Right cardiac atrium (tissue), 5 donors: ENCODE results near the gene SEZ6L. TPM values are rescaled to one million over a fixed set of nuclear protein-coding genes. Genes with fewer than 3 reads are reported as not detected.

Experiments
- ATAC-seq, 2 donors: fragments of 200-7000 bp; cut with Tn5 transposase; one replicate each; pipeline versions ENCODE4 v1.8.0 to v1.9.1; 2020; ENCODE audit warnings: moderate library complexity in 2 of 2, mild to moderate bottlenecking in 1 of 2
- DNase-seq, 3 donors: peaks; one replicate each; pipeline ENCODE4 v3.0.0-alpha.2; 2020
- H3K27ac ChIP-seq: one replicate; pipeline ENCODE4 v1.5.1; 2013; ENCODE audit warnings: mild to moderate bottlenecking, low read length, control low read depth, moderate library complexity
- H3K27me3 ChIP-seq: one replicate; pipeline ENCODE4 v1.6.1; 2013; ENCODE audit not compliant: control insufficient read depth, insufficient read depth
- H3K4me1 ChIP-seq: one replicate; pipeline ENCODE4 v1.6.1; 2013; ENCODE audit warnings: low read length; ENCODE audit not compliant: control insufficient read depth, insufficient read depth
- H3K4me3 ChIP-seq: one replicate; pipeline ENCODE4 v1.5.1; 2013; ENCODE audit warnings: low read length, control low read depth
- H3K9me3 ChIP-seq: one replicate; pipeline ENCODE4 v1.6.1; 2013; ENCODE audit warnings: low read length; ENCODE audit not compliant: control insufficient read depth
- WGBS: extraction: QIAGEN DNeasy Blood & Tissue Kit; methylation state at CpG from one replicate; pipeline ENCODE4 v1.1.7; 2013; 5-methylcytosine and 5-hydroxymethylcytosine counted together
- intact Hi-C, 4 donors: fragments of 100-400 bp; cut with DNase I; formaldehyde crosslinking; loops; one replicate each; pipeline versions ENCODE4 v1.11.0 to v1.14.0; 2022 to 2023
- polyA plus RNA-seq: library from polyadenylated mRNA; stranded (reverse); fragments of 200-250 nt; gene quantifications from one replicate; pipeline ENCODE4 v1.2.3, GENCODE V29; 2013
- total RNA-seq, 4 donors: library from RNA; stranded (reverse); fragmentation: NEBNext Ultra II Directional; extraction: Animal tissue kit (Norgen Biotek cat#: 25700); gene quantifications; one replicate each; pipeline ENCODE4 v1.2.1, GENCODE V29; 2021
- donor health status: healthy with polysubstance abuse.
- donor health status: DM: no; HTN: yes; CAD: no.
- donor health status: DM: no; HTN: no; CAD: no.
- donor health status: DM: no; HTN: yes; CAD: no; lungs with severe emphysema.
- donor health status: DM: yes; HTN: yes; CAD: no.

The SEZ6L gene
- total and polyA plus RNA-seq, 5 donors: 0.11 to 0.40 (median 0.26) TPM

DNA sequence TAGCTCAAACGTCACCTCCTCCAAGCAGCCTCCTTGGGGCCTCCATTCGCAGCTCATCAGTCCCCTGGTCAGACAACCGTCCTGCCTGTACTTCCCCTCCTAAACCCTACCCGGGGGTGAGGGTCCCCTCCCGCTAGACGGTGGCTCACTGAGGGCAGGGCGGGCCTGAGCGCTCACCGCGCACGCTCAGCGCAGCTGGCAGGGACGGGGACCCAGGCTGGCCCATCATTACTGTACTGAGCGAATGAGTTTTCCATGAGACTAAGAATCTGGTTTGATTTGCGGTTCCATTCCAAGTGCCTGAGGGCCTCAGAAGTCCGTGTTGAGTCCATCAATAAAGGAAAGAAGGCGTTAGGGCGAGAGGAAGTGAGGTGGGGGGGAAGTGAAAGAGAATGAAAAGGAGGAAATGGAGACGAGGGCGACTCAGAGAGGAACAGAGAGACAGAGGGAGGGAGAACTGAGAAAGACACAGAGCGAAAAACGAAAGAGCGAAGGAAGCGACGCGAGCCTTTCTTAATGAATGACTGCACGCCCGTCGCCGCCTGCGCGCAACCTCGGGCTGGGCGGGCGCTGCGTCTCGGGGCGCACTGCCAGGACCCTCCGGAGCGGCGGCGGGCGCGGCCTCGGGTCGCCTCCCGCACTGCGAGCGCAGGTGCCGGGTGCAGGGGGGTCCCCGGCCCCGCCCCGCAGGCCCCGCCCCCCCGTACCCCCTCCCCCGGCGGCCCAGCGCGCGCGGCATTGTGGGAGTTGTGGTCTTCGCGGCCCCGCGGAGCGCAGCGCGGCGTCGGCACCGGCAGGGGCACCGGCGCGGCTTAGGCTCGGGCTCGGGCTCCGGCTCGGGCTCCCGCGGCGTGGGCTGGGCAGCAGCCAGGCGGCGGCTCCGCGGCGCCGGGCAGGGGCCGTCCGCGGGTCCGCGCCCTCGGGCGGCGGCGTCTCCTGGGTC lies 259.5 kb downstream of the SEZ6L start, which contains the start of gene ASPHD2:
Gene ASPHD2, plus strand, starts transcription at position 746 of the 943 bp plus-strand sequence. CDS start 4,356 bp downstream, outside the sequence.
- no peak within 1 kb of the TSS for H3K27ac ChIP-seq
- ATAC-seq: peak; percentile 85 to 87
- DNase-seq: peak; percentile 57 to 85 (median 81)
- H3K27me3 ChIP-seq: no peaks in the 10 kb centered on the region
- no peaks in the 10 kb centered on the region for H3K4me1 ChIP-seq
- WGBS: 1% methylated on average over 96 of the region's 96 CpGs
- H3K9me3 ChIP-seq: no peaks in the 10 kb centered on the region
- peak within 1 kb of the TSS; percentile 83 for H3K4me3 ChIP-seq
- intact Hi-C loops: no loop called here

DNA sequence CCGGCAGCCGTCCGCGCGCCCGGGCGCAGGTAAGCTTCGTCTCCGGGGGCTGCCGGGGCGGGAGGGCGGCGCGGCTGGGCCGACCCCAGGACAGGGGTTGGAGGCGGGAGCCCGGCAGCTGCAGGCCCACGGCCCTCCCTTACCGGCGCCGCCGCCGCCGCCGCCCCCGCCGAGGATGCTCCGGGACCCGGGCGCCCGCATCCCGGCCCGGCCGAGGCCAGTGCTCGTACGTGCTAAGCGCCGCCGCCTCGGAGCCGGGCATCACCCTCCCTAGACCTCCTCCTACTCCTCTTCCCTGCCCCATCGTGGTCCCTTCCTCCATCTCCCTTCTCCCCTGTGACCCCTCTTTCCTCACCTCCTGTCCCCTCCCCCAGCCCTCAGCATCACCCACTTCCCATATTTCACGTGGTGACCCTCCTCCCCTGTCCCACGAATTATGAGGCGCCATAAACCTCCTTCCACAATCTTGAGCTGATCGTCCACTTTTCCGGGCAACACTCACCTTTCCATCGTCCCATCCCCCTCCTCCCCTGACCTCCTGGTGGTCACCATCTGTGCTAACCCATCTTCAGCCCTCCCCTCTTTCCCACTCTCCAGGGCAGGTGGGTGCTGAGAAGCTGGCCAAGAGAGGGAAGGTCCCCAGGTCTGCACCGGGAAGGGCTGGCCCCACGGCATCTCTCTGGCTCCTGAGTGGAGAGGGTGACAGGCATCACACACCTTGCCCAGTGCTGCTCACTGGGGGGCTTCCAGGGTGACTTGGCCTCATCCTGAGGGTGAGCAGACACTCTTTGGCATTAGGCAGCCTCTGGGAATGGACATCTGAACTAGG lies 260.4 kb downstream of the SEZ6L start:
- peak in 1 of 2 donors; percentile 5 for ATAC-seq
- intact Hi-C loops: no loop called here
- Histone ChIP-seq H3K4me1 (no peaks in the 10 kb centered on the region), H3K4me3 (peak overlapping the region; percentile 83), H3K9me3 (no peaks in the 10 kb centered on the region), H3K27ac (no peak overlapping the region), H3K27me3 (no peaks in the 10 kb centered on the region)
- 6% methylated on average over 49 of the region's 50 CpGs for whole genome bisulfite sequencing
- no peak for DNase-seq

DNA sequence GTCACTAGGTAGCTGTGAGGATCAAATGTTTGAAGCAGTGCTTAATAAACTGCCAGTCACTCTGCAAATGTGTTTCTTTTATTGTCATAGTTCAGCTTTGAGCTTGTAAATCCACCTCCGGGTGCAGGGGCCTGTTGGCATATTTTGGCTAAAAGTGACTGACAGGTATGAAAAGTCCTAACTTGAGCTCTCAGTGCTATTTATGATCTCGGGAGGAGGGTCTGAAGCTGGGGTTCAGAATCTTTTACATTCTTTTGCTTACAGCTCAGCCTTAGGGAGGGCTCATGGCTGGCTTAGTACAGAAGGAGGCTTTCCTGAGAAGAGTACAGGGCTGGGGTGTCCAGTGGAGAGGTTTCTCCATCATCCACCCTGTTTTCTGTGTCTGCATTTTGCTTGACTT lies 261.3 kb downstream of the SEZ6L start:
- ATAC-seq (no peak), DNase-seq (no peak)
- no peaks in the 10 kb centered on the region for H3K27me3 ChIP-seq
- H3K27ac ChIP-seq: no peak overlapping the region
- no peak overlapping the region for H3K4me3 ChIP-seq
- no peaks in the 10 kb centered on the region for H3K4me1 ChIP-seq
- WGBS: 81% methylated on average over 2 of the region's 2 CpGs
- intact Hi-C loops: no loop called here
- H3K9me3 ChIP-seq: no peaks in the 10 kb centered on the region

GRCh38 chr22:26431261-26431995 lies 262.2 kb downstream of the SEZ6L start:
- no peak for DNase-seq
- ATAC-seq: no peak
- H3K4me3 ChIP-seq: no peak overlapping the region
- intact Hi-C loops: no loop called here
- H3K4me1 ChIP-seq: no peaks in the 10 kb centered on the region
- 91% methylated on average over 13 of the region's 13 CpGs for WGBS
- no peaks in the 10 kb centered on the region for H3K9me3 ChIP-seq
- H3K27ac ChIP-seq: no peak overlapping the region
- no peaks in the 10 kb centered on the region for H3K27me3 ChIP-seq

DNA sequence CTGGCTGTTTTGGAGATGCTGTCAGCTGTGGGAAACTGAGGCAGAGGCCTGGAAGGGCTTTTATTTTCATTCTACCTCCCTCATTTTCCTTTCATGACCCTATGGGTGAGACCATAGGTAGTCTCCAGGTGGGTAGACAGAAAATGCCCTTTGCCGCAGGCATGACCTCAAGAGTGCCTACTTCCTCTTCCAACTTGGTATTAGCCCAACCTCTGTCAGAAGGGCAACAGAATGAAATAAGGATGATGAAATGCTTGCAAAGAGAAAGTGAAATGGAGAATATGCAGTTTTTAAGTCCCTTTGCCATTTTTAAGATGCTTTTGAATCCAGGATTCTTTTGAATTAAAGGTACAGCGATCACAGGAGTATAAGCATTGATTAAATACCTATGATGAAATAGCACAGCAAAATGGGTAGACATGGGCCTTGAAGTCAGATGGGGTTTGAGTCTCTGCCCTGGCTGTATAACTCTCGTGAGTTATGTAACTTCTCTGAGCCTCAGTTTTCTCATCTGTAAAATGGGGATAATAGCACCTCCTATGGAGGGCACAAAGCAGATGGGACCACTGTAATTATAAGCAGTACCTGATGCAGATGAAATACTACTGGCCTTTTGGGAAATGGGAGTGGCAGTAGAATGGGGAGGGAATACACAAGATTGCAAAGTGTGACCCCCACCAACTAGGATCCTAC lies 263.5 kb downstream of the SEZ6L start:
- no peak overlapping the region for H3K4me3 ChIP-seq
- H3K9me3 ChIP-seq: no peaks in the 10 kb centered on the region
- H3K27ac ChIP-seq: no peak overlapping the region
- no peaks in the 10 kb centered on the region for H3K4me1 ChIP-seq
- WGBS: 87% methylated on average over 3 of the region's 3 CpGs
- H3K27me3 ChIP-seq: no peaks in the 10 kb centered on the region
- no peak for DNase-seq
- intact Hi-C loops: no loop called here
- no peak for ATAC-seq
